GM19463 (cell line): Measurements from ENCODE around the gene CD2AP.
A peak's percentile ranks its signal among the peaks of the same experiment; 100 is the strongest.
"Not testable (repeated sequence)": the region's sequence is repeated elsewhere in the genome, so short reads cannot be mapped to it uniquely, and the experiment has no call there.

ENCODE experiments used
- ATAC-seq: cut with Tn5 transposase; IDR thresholded peaks from one replicate; pipeline ENCODE4 v1.9.1; 2021; ENCODE audit warnings: mild to moderate bottlenecking, moderate library complexity; ENCODE audit not compliant: unreplicated experiment

The CD2AP gene

GRCh38 chr6:47456536-47456975 is 21.0 kb upstream of the CD2AP start:
- no peak for ATAC-seq

- ATAC-seq, result no peak
Measured at GRCh38 chr6:47457370-47457769, 20.2 kb upstream of the CD2AP start.

GRCh38 chr6:47464052-47464451 is 13.5 kb upstream of the CD2AP start:
- ATAC-seq, result no peak

GRCh38 chr6:47465117-47465516 is 12.5 kb upstream of the CD2AP start:
- ATAC-seq, result no peak

GRCh38 chr6:47471911-47472310 is 5.7 kb upstream of the CD2AP start:
- ATAC-seq, result no peak

- ATAC-seq, result no peak
Measured at GRCh38 chr6:47473791-47474346, 3.7 kb upstream of the CD2AP start.

GRCh38 chr6:47475319-47475816 is 2.2 kb upstream of the CD2AP start:
- ATAC-seq, result no peak

- ATAC-seq, result no peak
Measured at GRCh38 chr6:47476781-47477496, 650 bp upstream of the CD2AP start.

GRCh38 chr6:47478233-47479139 is 897 bp downstream of the CD2AP start:
- ATAC-seq, result peak; percentile 33

- ATAC-seq, result no peak
Measured at GRCh38 chr6:47479140-47479508, 1.5 kb downstream of the CD2AP start.

GRCh38 chr6:47479874-47480273 is 2.3 kb downstream of the CD2AP start:
- ATAC-seq, result no peak

GRCh38 chr6:47481213-47481612 is 3.6 kb downstream of the CD2AP start:
- not testable (repeated sequence) for ATAC-seq

GRCh38 chr6:47481806-47482205 is 4.2 kb downstream of the CD2AP start:
- no peak for ATAC-seq

- ATAC-seq, result peak; percentile 39
Measured at GRCh38 chr6:47483516-47483852, 5.9 kb downstream of the CD2AP start.

GRCh38 chr6:47483853-47484546 is 6.4 kb downstream of the CD2AP start:
- ATAC-seq, result peak; percentile 43

- ATAC-seq, result no peak
Measured at GRCh38 chr6:47484616-47485015, 7.0 kb downstream of the CD2AP start.

- no peak for ATAC-seq
Measured at GRCh38 chr6:47485083-47485482, 7.5 kb downstream of the CD2AP start.

- no peak for ATAC-seq
Measured at GRCh38 chr6:47485491-47486135, 8.0 kb downstream of the CD2AP start.

GRCh38 chr6:47489995-47490394 is 12.4 kb downstream of the CD2AP start:
- no peak for ATAC-seq

- ATAC-seq, result no peak
Measured at GRCh38 chr6:47490676-47491075, 13.1 kb downstream of the CD2AP start.

GRCh38 chr6:47492355-47492754 is 14.8 kb downstream of the CD2AP start:
- no peak for ATAC-seq
